ENCODE results near the gene TAGLN.

Gene TAGLN

DNA sequence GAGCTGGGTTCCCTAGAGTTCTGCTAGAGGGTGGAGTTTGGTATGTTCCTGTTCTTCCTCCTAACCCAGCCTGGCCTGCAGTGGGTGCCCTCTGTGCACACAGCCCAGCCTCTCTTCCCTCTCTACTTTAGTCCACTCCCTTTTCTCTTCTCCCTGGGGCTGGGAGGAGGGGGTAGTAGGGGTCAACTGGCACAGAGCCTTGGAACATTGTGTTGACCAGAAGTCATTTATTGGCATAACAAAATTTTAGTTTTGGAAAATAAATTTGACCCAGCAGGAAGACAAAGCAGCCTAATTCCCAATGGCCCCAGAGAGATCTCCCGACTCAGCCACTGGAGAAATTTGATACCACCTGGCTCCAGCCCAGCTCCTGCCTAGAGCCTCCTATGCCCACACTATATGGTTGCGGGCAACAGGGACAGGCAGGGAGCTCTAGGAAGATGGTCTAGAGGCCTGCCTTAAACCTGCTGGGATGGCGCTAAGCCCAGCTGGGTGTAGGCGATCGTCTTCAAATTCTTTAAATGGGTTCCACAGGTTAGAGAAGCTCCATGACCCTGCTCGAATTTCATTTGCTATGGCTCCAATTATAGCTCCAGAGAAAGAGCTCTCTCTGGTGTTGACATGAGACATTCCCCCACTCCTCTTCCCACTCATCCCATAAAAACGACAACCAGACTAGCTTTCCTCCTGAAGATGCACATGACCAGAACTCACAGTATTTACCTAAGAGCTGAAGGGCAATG is 22.8 kb downstream of the TAGLN start:
- no peaks in the 10 kb centered on the region for H3K27me3 ChIP-seq (ENCODE audit: insufficient read depth, low read length, poor library complexity, severe bottlenecking)
- peaks cover 42% of the 10 kb centered on the region; the same call in 1 of the 2 replicates for H3K36me3 ChIP-seq (ENCODE audit: insufficient read depth, low read length)
- no peak overlapping the region for H2AFZ ChIP-seq (ENCODE audit: low read length)

DNA sequence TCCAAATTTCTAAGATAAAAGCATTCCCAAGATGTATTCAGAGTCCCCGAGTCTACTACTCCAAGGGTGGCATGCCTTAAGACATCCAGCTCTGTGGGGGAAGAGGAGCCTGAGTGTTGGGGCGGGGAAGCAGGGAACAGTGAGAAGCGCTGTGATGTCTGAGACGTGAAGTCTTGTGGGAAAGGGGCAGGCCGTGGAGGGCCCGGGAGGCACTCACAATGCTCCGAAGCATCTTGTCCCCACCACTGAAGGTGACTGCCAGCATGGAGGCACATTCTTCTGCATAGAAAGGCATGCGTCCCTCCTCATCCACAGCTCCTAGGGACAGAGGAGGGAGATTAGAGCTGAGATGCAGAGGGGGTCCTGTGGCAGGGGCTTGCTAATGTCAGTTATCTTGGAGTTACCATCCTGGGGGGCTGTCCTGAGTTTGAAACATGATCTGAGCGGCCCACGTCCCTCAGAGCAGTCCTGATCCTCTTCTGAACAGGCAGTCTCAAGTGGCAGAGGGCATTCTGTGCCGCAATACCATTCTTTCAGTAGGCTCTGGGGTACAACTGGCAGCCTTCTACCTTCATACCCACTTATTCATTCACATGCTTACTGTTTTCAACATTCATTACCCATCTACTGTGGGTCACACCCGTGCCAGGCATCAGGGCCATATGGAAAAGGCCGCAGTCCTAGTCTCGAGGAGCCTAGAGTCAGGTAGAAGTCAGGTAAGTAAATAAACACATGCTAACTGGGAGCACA is 24.0 kb downstream of the TAGLN start:
- Histone ChIP-seq H2AFZ (ENCODE audit: low read length) (no peak overlapping the region), H3K9ac (ENCODE audit: low read depth, low read length, poor library complexity, severe bottlenecking) (no peak overlapping the region), H3F3A (ENCODE audit: low read depth) (no peaks in the 10 kb centered on the region), H4K20me1 (ENCODE audit: insufficient read depth, low read length, poor library complexity, severe bottlenecking) (no peaks in the 10 kb centered on the region), H3K27me3 (ENCODE audit: insufficient read depth, low read length, poor library complexity, severe bottlenecking) (no peaks in the 10 kb centered on the region), H3K9me3 (ENCODE audit: insufficient read depth, low read depth, low read length) (no peaks in the 10 kb centered on the region), H3K79me2 (ENCODE audit: insufficient read depth, low read length) (no peaks in the 10 kb centered on the region), H3K36me3 (ENCODE audit: insufficient read depth, low read length) (peaks cover 39% of the 10 kb centered on the region; the same call in 1 of the 2 replicates), H3K9me2 (replicated peaks; ENCODE audit: low read depth, low read length) (no peaks in the 10 kb centered on the region), H3K4me1 (ENCODE audit: insufficient read depth, low read length, poor library complexity, severe bottlenecking) (no peaks in the 10 kb centered on the region), H3K4me3 (ENCODE audit: low read length, poor library complexity, severe bottlenecking) (no peak overlapping the region), H3K4me2 (ENCODE audit: low read depth, low read length, poor library complexity, severe bottlenecking) (no peak overlapping the region)
- TF ChIP-seq, protein P1, sequence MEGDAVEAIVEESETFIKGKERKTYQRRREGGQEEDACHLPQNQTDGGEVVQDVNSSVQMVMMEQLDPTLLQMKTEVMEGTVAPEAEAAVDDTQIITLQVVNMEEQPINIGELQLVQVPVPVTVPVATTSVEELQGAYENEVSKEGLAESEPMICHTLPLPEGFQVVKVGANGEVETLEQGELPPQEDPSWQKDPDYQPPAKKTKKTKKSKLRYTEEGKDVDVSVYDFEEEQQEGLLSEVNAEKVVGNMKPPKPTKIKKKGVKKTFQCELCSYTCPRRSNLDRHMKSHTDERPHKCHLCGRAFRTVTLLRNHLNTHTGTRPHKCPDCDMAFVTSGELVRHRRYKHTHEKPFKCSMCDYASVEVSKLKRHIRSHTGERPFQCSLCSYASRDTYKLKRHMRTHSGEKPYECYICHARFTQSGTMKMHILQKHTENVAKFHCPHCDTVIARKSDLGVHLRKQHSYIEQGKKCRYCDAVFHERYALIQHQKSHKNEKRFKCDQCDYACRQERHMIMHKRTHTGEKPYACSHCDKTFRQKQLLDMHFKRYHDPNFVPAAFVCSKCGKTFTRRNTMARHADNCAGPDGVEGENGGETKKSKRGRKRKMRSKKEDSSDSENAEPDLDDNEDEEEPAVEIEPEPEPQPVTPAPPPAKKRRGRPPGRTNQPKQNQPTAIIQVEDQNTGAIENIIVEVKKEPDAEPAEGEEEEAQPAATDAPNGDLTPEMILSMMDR (conservative IDR thresholded peaks at IDR 0.05; ENCODE audit: low read length) = no peak
- no peak for TF ChIP-seq EZH2phosphoT487 (IDR thresholded peaks at IDR 0.05; ENCODE audit: borderline replicate concordance)

More for the DNA sequence above, 22.8 kb downstream of the TAGLN start:
- TF ChIP-seq, protein P1 (conservative IDR thresholded peaks at IDR 0.05; ENCODE audit: low read length) = no peak
- no peak for TF ChIP-seq EZH2phosphoT487 (IDR thresholded peaks at IDR 0.05; ENCODE audit: borderline replicate concordance)
- Histone ChIP-seq H3F3A (ENCODE audit: low read depth) (no peaks in the 10 kb centered on the region), H3K9me3 (ENCODE audit: insufficient read depth, low read depth, low read length) (no peaks in the 10 kb centered on the region), H3K4me3 (ENCODE audit: low read length, poor library complexity, severe bottlenecking) (no peak overlapping the region), H3K9ac (ENCODE audit: low read depth, low read length, poor library complexity, severe bottlenecking) (no peak overlapping the region), H3K4me2 (ENCODE audit: low read depth, low read length, poor library complexity, severe bottlenecking) (no peak overlapping the region), H3K79me2 (ENCODE audit: insufficient read depth, low read length) (no peaks in the 10 kb centered on the region), H3K9me2 (replicated peaks; ENCODE audit: low read depth, low read length) (no peaks in the 10 kb centered on the region), H3K4me1 (ENCODE audit: insufficient read depth, low read length, poor library complexity, severe bottlenecking) (no peaks in the 10 kb centered on the region), H4K20me1 (ENCODE audit: insufficient read depth, low read length, poor library complexity, severe bottlenecking) (no peaks in the 10 kb centered on the region)

DNA sequence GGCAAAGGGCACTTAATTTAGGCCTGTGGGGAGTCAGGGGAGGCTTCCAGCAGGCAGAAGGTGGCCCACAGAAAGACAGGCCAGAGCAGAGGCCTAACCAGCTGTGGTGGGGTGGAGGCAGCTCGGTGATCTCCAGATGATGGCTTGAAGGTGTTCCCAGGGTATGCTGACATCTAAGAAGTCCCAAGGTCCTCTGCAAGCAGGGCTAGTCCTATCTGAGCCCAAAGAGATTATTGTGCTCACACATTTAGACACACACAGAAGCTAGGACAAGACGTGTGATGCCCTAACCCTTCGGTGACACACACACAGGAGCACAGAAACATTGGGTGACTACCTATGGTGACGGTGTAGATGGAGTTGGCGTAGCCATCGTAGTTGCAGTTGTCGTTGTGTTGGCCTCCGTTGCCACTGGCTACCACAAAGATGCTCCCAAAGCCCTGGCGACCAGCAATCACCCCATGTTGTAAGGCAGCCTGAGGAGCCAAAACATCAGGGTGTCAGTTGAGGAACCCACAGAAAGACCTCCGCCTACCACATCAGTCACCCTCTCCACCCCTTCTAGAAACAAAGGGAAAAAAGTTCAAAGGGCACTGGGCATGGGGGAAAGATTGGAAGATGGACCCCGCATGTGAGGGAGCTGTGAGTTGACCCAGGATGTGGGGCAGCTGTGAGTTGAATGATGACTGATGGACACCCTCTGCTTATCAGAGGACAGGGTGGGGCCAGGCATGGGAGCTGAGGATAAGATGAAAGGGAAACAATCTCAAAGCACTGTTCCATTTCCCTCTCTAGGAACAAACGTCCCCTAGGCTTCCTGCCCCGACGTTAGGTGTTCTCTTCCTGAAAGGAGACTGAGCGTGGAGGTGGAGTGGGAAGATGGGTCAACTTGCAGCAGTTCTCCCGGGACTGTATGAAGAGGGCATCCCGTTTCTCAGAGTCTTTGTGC is 24.8 kb downstream of the TAGLN start:
- H4K20me1 ChIP-seq (ENCODE audit: insufficient read depth, low read length, poor library complexity, severe bottlenecking) = no peaks in the 10 kb centered on the region
- no peaks in the 10 kb centered on the region for H3K9me2 ChIP-seq (replicated peaks; ENCODE audit: low read depth, low read length)
- no peak overlapping the region for H3K4me2 ChIP-seq (ENCODE audit: low read depth, low read length, poor library complexity, severe bottlenecking)
- peaks cover 35% of the 10 kb centered on the region; the same call in 1 of the 2 replicates for H3K36me3 ChIP-seq (ENCODE audit: insufficient read depth, low read length)
- no peaks in the 10 kb centered on the region for H3F3A ChIP-seq (ENCODE audit: low read depth)
- no peak overlapping the region for H3K9ac ChIP-seq (ENCODE audit: low read depth, low read length, poor library complexity, severe bottlenecking)
- H3K9me3 ChIP-seq (ENCODE audit: insufficient read depth, low read depth, low read length) = no peaks in the 10 kb centered on the region
- no peak overlapping the region for H3K4me3 ChIP-seq (ENCODE audit: low read length, poor library complexity, severe bottlenecking)
- no peak for TF ChIP-seq EZH2phosphoT487 (IDR thresholded peaks at IDR 0.05; ENCODE audit: borderline replicate concordance)
- TF ChIP-seq, protein P1 (conservative IDR thresholded peaks at IDR 0.05; ENCODE audit: low read length) = no peak
- no peaks in the 10 kb centered on the region for H3K4me1 ChIP-seq (ENCODE audit: insufficient read depth, low read length, poor library complexity, severe bottlenecking)
- no peaks in the 10 kb centered on the region for H3K27me3 ChIP-seq (ENCODE audit: insufficient read depth, low read length, poor library complexity, severe bottlenecking)
- H2AFZ ChIP-seq (ENCODE audit: low read length) = no peak overlapping the region
- peaks cover 2% of the 10 kb centered on the region; the same call in 1 of the 2 replicates for H3K79me2 ChIP-seq (ENCODE audit: insufficient read depth, low read length)
